HUDEP-2 (cell line): ENCODE data around the gene TMEM131.
"Not testable (repeated sequence)": the region's sequence is repeated elsewhere in the genome, so short reads cannot be mapped to it uniquely, and the experiment has no call there.

Source experiments
- DNase-seq, 76 experiments: peaks; one replicate each; lab custom pipeline; 2025; ENCODE audit not compliant: unreplicated experiment in 76 of 76; lab: John Stamatoyannopoulos, UW

Gene TMEM131

GRCh38 chr2:97824011-97824410 lies 171.7 kb downstream of the TMEM131 start:
- not testable (repeated sequence) for DNase-seq

GRCh38 chr2:97821862-97822261 lies 173.9 kb downstream of the TMEM131 start:
- not testable (repeated sequence) for DNase-seq

- DNase-seq, result no peak
Measured at GRCh38 chr2:97819754-97820153, 176.0 kb downstream of the TMEM131 start.

GRCh38 chr2:97816411-97816810 lies 179.3 kb downstream of the TMEM131 start:
- no peak for DNase-seq

- no peak for DNase-seq
Measured at GRCh38 chr2:97812931-97813330, 182.8 kb downstream of the TMEM131 start.

GRCh38 chr2:97808816-97809215 lies 186.9 kb downstream of the TMEM131 start:
- no peak for DNase-seq

- peak in 69 of 76 experiments; percentile 3 to 77 (median 50) for DNase-seq
Measured at GRCh38 chr2:97806738-97807618, 188.8 kb downstream of the TMEM131 start.

- DNase-seq, result no peak
Measured at GRCh38 chr2:97805776-97806175, 190.0 kb downstream of the TMEM131 start.

- DNase-seq, result no peak
Measured at GRCh38 chr2:97801028-97801427, 194.7 kb downstream of the TMEM131 start.

GRCh38 chr2:97798416-97798815 lies 197.3 kb downstream of the TMEM131 start:
- no peak for DNase-seq

- no peak for DNase-seq
Measured at GRCh38 chr2:97797355-97797754, 198.4 kb downstream of the TMEM131 start.

- DNase-seq, result no peak
Measured at GRCh38 chr2:97796465-97797126, 199.2 kb downstream of the TMEM131 start.

- no peak for DNase-seq
Measured at GRCh38 chr2:97792416-97792815, 203.3 kb downstream of the TMEM131 start.

- DNase-seq, result no peak
Measured at GRCh38 chr2:97788986-97789644, 206.6 kb downstream of the TMEM131 start.

- DNase-seq, result no peak
Measured at GRCh38 chr2:97785818-97786217, 209.9 kb downstream of the TMEM131 start.

GRCh38 chr2:97784953-97785352 lies 210.8 kb downstream of the TMEM131 start:
- no peak for DNase-seq

GRCh38 chr2:97781981-97782380 lies 213.8 kb downstream of the TMEM131 start:
- DNase-seq, result no peak

- no peak for DNase-seq
Measured at GRCh38 chr2:97779141-97779540, 216.6 kb downstream of the TMEM131 start.

- no peak for DNase-seq
Measured at GRCh38 chr2:97775074-97775473, 220.7 kb downstream of the TMEM131 start.

- DNase-seq, result peak in 4 of 76 experiments; percentile 1 to 5 (median 2)
Measured at GRCh38 chr2:97774425-97774824, 221.3 kb downstream of the TMEM131 start.

- DNase-seq, result no peak
Measured at GRCh38 chr2:97770445-97770844, 225.3 kb downstream of the TMEM131 start.
